ENCODE measurements around the gene AFF1.

DNA sequence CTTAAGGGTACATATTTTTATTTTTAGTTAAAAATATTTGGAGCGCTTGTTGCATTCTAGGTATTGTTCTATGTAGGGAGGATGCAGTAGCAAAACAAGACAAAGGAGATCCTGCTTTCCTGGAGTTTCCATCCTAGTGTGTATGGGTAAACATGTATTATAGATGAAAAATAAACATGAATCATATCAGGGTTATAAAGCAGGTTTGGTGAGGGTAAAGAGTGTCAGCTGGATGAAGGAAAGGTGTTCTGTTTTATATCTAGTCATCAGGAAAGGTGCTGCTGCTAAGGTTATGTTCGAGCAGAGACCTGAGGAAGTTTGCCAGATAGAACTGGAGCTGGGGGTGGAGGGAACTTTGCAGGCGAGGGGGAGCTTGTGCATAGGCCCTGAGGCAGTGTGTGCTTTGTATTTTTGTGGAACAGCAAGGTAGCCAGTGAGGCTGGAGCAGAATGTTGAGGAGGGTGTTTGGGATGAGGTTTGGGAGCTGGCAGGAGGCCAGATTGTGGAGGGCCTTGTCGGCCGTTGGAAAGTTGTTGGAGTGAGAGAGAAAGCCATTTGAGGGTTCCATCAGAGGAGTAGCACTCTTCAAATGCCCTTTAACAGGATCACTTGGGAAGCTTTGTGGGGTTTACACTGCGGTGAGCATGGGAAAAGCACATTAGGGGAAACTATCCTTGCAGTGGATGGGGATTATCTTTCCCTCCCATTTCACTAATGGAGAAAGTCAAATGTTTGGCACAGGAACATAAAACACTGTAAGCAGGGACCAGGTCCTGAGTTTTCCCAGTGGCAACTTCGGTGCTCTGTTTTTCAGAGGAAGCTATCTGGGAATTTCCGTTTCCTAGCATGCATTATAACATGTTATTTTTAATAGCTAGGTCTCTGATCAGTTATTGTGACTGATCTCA, 35.9 kb downstream of the AFF1 start:
- TF ChIP-seq, protein P1, sequence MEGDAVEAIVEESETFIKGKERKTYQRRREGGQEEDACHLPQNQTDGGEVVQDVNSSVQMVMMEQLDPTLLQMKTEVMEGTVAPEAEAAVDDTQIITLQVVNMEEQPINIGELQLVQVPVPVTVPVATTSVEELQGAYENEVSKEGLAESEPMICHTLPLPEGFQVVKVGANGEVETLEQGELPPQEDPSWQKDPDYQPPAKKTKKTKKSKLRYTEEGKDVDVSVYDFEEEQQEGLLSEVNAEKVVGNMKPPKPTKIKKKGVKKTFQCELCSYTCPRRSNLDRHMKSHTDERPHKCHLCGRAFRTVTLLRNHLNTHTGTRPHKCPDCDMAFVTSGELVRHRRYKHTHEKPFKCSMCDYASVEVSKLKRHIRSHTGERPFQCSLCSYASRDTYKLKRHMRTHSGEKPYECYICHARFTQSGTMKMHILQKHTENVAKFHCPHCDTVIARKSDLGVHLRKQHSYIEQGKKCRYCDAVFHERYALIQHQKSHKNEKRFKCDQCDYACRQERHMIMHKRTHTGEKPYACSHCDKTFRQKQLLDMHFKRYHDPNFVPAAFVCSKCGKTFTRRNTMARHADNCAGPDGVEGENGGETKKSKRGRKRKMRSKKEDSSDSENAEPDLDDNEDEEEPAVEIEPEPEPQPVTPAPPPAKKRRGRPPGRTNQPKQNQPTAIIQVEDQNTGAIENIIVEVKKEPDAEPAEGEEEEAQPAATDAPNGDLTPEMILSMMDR (IDR thresholded peaks at IDR 0.05): no peak
- TF ChIP-seq POLR2A (IDR thresholded peaks at IDR 0.05): no peak

Data from thyroid gland (tissue), 4 donors.